ENCODE measurements around the gene NRXN2. TPM values are rescaled to one million over a fixed set of nuclear protein-coding genes. Genes with fewer than 3 reads are reported as not detected.
"Not testable (repeated sequence)": the region's sequence is repeated elsewhere in the genome, so short reads cannot be mapped to it uniquely, and the experiment has no call there.

Gene NRXN2
- total RNA-seq, 1 donor, result 0.73 TPM

- H3K9me3 ChIP-seq (ENCODE audit: low read depth, low read length), result no peaks in the 10 kb centered on the region
- H3K4me3 ChIP-seq (ENCODE audit: low read length), result no peak overlapping the region
- no peaks in the 10 kb centered on the region for H3K27me3 ChIP-seq (ENCODE audit: insufficient read depth, low read length)
Measured at GRCh38 chr11:64566042-64566914, 156.7 kb downstream of the NRXN2 start.

GRCh38 chr11:64564947-64565889 is 157.8 kb downstream of the NRXN2 start:
- H3K4me1 ChIP-seq (ENCODE audit: insufficient read depth, low read length), result no peaks in the 10 kb centered on the region
- no peaks in the 10 kb centered on the region for H3K9me3 ChIP-seq (ENCODE audit: low read depth, low read length)
- no peaks in the 10 kb centered on the region for H3K27me3 ChIP-seq (ENCODE audit: insufficient read depth, low read length)
- H3K4me3 ChIP-seq (ENCODE audit: low read length), result no peak overlapping the region

More at GRCh38 chr11:64566042-64566914, 156.7 kb downstream of the NRXN2 start:
- no peaks in the 10 kb centered on the region for H3K4me1 ChIP-seq (ENCODE audit: insufficient read depth, low read length)

- Histone ChIP-seq H3K9me3 (ENCODE audit: low read depth, low read length) (no peaks in the 10 kb centered on the region), H3K4me3 (ENCODE audit: low read length) (no peak overlapping the region), H3K4me1 (ENCODE audit: insufficient read depth, low read length) (no peaks in the 10 kb centered on the region), H3K27me3 (ENCODE audit: insufficient read depth, low read length) (no peaks in the 10 kb centered on the region)
Measured at GRCh38 chr11:64564419-64564818, 158.6 kb downstream of the NRXN2 start.

- Histone ChIP-seq H3K9me3 (ENCODE audit: low read depth, low read length) (no peaks in the 10 kb centered on the region), H3K27me3 (ENCODE audit: insufficient read depth, low read length) (no peaks in the 10 kb centered on the region), H3K4me1 (ENCODE audit: insufficient read depth, low read length) (no peaks in the 10 kb centered on the region), H3K4me3 (ENCODE audit: low read length) (no peak overlapping the region)
Measured at GRCh38 chr11:64563966-64564365, 159.0 kb downstream of the NRXN2 start.

- H3K4me3 ChIP-seq (ENCODE audit: low read length), result no peak overlapping the region
- no peaks in the 10 kb centered on the region for H3K27me3 ChIP-seq (ENCODE audit: insufficient read depth, low read length)
- H3K9me3 ChIP-seq (ENCODE audit: low read depth, low read length), result no peaks in the 10 kb centered on the region
- H3K4me1 ChIP-seq (ENCODE audit: insufficient read depth, low read length), result no peaks in the 10 kb centered on the region
Measured at GRCh38 chr11:64562723-64563351, 160.2 kb downstream of the NRXN2 start.

- H3K4me3 ChIP-seq (ENCODE audit: low read length), result no peak overlapping the region
Measured at GRCh38 chr11:64561984-64562722, 160.8 kb downstream of the NRXN2 start.

GRCh38 chr11:64561429-64561828 is 161.6 kb downstream of the NRXN2 start:
- H3K4me3 ChIP-seq (ENCODE audit: low read length); H3K4me1 ChIP-seq (ENCODE audit: insufficient read depth, low read length); H3K9me3 ChIP-seq (ENCODE audit: low read depth, low read length); H3K27me3 ChIP-seq (ENCODE audit: insufficient read depth, low read length): not testable (repeated sequence)

More at GRCh38 chr11:64561984-64562722, 160.8 kb downstream of the NRXN2 start:
- no peaks in the 10 kb centered on the region for H3K27me3 ChIP-seq (ENCODE audit: insufficient read depth, low read length)
- H3K9me3 ChIP-seq (ENCODE audit: low read depth, low read length), result no peaks in the 10 kb centered on the region
- H3K4me1 ChIP-seq (ENCODE audit: insufficient read depth, low read length), result no peaks in the 10 kb centered on the region

GRCh38 chr11:64560941-64561340 is 162.1 kb downstream of the NRXN2 start:
- H3K9me3 ChIP-seq (ENCODE audit: low read depth, low read length), result no peaks in the 10 kb centered on the region
- H3K27me3 ChIP-seq (ENCODE audit: insufficient read depth, low read length), result no peaks in the 10 kb centered on the region
- H3K4me1 ChIP-seq (ENCODE audit: insufficient read depth, low read length), result no peaks in the 10 kb centered on the region
- H3K4me3 ChIP-seq (ENCODE audit: low read length), result no peak overlapping the region

GRCh38 chr11:64560139-64560771 is 162.7 kb downstream of the NRXN2 start:
- Histone ChIP-seq H3K9me3 (ENCODE audit: low read depth, low read length) (no peaks in the 10 kb centered on the region), H3K4me3 (ENCODE audit: low read length) (no peak overlapping the region), H3K27me3 (ENCODE audit: insufficient read depth, low read length) (no peaks in the 10 kb centered on the region), H3K4me1 (ENCODE audit: insufficient read depth, low read length) (peaks cover under 1% of the 10 kb centered on the region)

- H3K4me1 ChIP-seq (ENCODE audit: insufficient read depth, low read length), result peaks cover 8% of the 10 kb centered on the region
- H3K4me3 ChIP-seq (ENCODE audit: low read length), result no peak overlapping the region
- no peaks in the 10 kb centered on the region for H3K27me3 ChIP-seq (ENCODE audit: insufficient read depth, low read length)
- H3K9me3 ChIP-seq (ENCODE audit: low read depth, low read length), result no peaks in the 10 kb centered on the region
Measured at GRCh38 chr11:64559351-64560138, 163.5 kb downstream of the NRXN2 start.

GRCh38 chr11:64558869-64559268 is 164.1 kb downstream of the NRXN2 start:
- Histone ChIP-seq H3K4me3 (ENCODE audit: low read length) (no peak overlapping the region), H3K9me3 (ENCODE audit: low read depth, low read length) (no peaks in the 10 kb centered on the region), H3K27me3 (ENCODE audit: insufficient read depth, low read length) (no peaks in the 10 kb centered on the region), H3K4me1 (ENCODE audit: insufficient read depth, low read length) (peaks cover 10% of the 10 kb centered on the region)

GRCh38 chr11:64558065-64558745 is 164.8 kb downstream of the NRXN2 start:
- Histone ChIP-seq H3K4me1 (ENCODE audit: insufficient read depth, low read length) (peaks cover 10% of the 10 kb centered on the region), H3K4me3 (ENCODE audit: low read length) (no peak overlapping the region), H3K27me3 (ENCODE audit: insufficient read depth, low read length) (no peaks in the 10 kb centered on the region), H3K9me3 (ENCODE audit: low read depth, low read length) (no peaks in the 10 kb centered on the region)

- H3K4me1 ChIP-seq (ENCODE audit: insufficient read depth, low read length), result peaks cover 10% of the 10 kb centered on the region
- no peaks in the 10 kb centered on the region for H3K27me3 ChIP-seq (ENCODE audit: insufficient read depth, low read length)
- no peaks in the 10 kb centered on the region for H3K9me3 ChIP-seq (ENCODE audit: low read depth, low read length)
- H3K4me3 ChIP-seq (ENCODE audit: low read length), result no peak overlapping the region
Measured at GRCh38 chr11:64556721-64557250, 166.2 kb downstream of the NRXN2 start.

Data from mononuclear cell (primary cell).